ENCODE measurements around the gene ZNF536.

ZNF536 gene

GRCh38 chr19:30516531-30516930 is 144.3 kb downstream of the ZNF536 start:
- Histone ChIP-seq H3K4me1 (no peaks in the 10 kb centered on the region), H3K9me3 (no peaks in the 10 kb centered on the region), H3K27ac (no peak overlapping the region), H3K4me3 (no peak overlapping the region), H3K27me3 (no peaks in the 10 kb centered on the region), H3K36me3 (no peaks in the 10 kb centered on the region)
- intact Hi-C loops (cut with DNase I; ENCODE audit: low total_unique reads), result no loop called here
- no peak for TF ChIP-seq CTCF (IDR thresholded peaks at IDR 0.05)
- DNase-seq, result no peak

- intact Hi-C loops (cut with DNase I; ENCODE audit: low total_unique reads), result no loop called here
- Histone ChIP-seq H3K9me3 (no peaks in the 10 kb centered on the region), H3K4me1 (no peaks in the 10 kb centered on the region), H3K36me3 (no peaks in the 10 kb centered on the region), H3K27ac (no peak overlapping the region), H3K4me3 (no peak overlapping the region), H3K27me3 (no peaks in the 10 kb centered on the region)
- DNase-seq, result no peak
- no peak for TF ChIP-seq CTCF (IDR thresholded peaks at IDR 0.05)
These were observed 146.9 kb downstream of the ZNF536 start for GRCh38 chr19:30518965-30519606.

- no peak for DNase-seq
- no peak overlapping the region for H3K4me3 ChIP-seq
- no peaks in the 10 kb centered on the region for H3K9me3 ChIP-seq
- no peaks in the 10 kb centered on the region for H3K36me3 ChIP-seq
- no peak overlapping the region for H3K27ac ChIP-seq
- intact Hi-C loops (cut with DNase I; ENCODE audit: low total_unique reads), result no loop called here
- no peaks in the 10 kb centered on the region for H3K4me1 ChIP-seq
- no peaks in the 10 kb centered on the region for H3K27me3 ChIP-seq
- TF ChIP-seq CTCF (IDR thresholded peaks at IDR 0.05), result no peak
These were observed 147.5 kb downstream of the ZNF536 start for GRCh38 chr19:30519607-30520205.

GRCh38 chr19:30520735-30521479 is 148.7 kb downstream of the ZNF536 start:
- Histone ChIP-seq H3K9me3 (no peaks in the 10 kb centered on the region), H3K27ac (no peak overlapping the region), H3K4me1 (no peaks in the 10 kb centered on the region), H3K27me3 (no peaks in the 10 kb centered on the region), H3K36me3 (no peaks in the 10 kb centered on the region), H3K4me3 (no peak overlapping the region)
- DNase-seq, result no peak
- intact Hi-C loops (cut with DNase I; ENCODE audit: low total_unique reads), result no loop called here
- no peak for TF ChIP-seq CTCF (IDR thresholded peaks at IDR 0.05)

- Histone ChIP-seq H3K4me3 (no peak overlapping the region), H3K27ac (no peak overlapping the region), H3K9me3 (no peaks in the 10 kb centered on the region), H3K36me3 (no peaks in the 10 kb centered on the region), H3K4me1 (no peaks in the 10 kb centered on the region), H3K27me3 (no peaks in the 10 kb centered on the region)
- DNase-seq, result no peak
- no peak for TF ChIP-seq CTCF (IDR thresholded peaks at IDR 0.05)
- intact Hi-C loops (cut with DNase I; ENCODE audit: low total_unique reads), result no loop called here
These were observed 149.8 kb downstream of the ZNF536 start for GRCh38 chr19:30521937-30522336.

All from tibial artery (tissue), 4 donors.